OCI-LY3 (cell line): Measurements from ENCODE around the gene TMCO1.
"Not testable (repeated sequence)": the region's sequence is repeated elsewhere in the genome, so short reads cannot be mapped to it uniquely, and the experiment has no call there.

Experiments
- EZH2phosphoT487 ChIP-seq: fragments of 200-600 bp; shearing (Covaris generic); IDR thresholded peaks from 2 replicates; pipeline ENCODE4 v1.6.1; 2018; ENCODE audit warnings: antibody characterized with exemption, mixed run types, low read depth
- TF ChIP-seq, protein P1 (sequence below): fragments of 200-600, 300-600 bp; sonication (generic); IDR thresholded peaks from 2 replicates; pipeline ENCODE4 v1.5.1; 2014; ENCODE audit warnings: antibody characterized with exemption, low read length, low read depth

DNA sequence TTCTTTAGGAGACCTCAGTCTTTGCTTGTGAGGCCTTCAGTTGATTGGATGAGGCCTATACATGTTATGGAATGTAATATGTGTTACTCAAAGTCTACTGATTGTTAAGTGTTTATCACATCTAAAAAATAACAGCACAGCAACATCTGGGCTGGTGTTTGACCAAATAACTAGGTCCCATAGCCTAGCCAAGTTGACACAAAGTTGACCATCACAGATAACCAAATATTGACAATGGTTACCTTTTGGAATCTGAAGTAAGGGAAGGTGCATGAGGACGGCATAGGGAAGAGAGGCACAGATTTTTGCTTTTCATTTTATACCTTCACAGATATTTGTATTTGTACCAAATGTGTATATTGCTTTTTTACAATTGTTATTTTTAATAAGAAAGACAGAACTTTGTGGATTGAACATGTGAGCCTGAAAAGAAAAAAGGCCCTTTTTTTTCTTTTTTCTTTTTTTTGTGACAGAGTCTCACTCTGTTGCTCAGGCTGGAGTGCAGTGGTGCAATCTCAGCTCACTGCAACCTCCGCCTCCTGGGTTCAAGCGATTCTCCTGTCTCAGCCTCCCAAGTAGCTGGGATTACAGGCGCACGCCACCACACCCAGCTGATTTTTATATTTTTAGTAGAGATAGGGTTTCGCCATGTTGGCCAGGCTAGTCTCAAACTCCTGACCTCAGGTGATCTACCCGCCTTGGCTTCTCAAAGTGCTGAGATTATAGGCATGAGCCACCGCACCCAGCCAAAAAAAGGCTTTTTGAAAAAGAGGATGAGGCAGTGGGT lies 52.2 kb downstream of the TMCO1 start:
- TF ChIP-seq, protein P1, sequence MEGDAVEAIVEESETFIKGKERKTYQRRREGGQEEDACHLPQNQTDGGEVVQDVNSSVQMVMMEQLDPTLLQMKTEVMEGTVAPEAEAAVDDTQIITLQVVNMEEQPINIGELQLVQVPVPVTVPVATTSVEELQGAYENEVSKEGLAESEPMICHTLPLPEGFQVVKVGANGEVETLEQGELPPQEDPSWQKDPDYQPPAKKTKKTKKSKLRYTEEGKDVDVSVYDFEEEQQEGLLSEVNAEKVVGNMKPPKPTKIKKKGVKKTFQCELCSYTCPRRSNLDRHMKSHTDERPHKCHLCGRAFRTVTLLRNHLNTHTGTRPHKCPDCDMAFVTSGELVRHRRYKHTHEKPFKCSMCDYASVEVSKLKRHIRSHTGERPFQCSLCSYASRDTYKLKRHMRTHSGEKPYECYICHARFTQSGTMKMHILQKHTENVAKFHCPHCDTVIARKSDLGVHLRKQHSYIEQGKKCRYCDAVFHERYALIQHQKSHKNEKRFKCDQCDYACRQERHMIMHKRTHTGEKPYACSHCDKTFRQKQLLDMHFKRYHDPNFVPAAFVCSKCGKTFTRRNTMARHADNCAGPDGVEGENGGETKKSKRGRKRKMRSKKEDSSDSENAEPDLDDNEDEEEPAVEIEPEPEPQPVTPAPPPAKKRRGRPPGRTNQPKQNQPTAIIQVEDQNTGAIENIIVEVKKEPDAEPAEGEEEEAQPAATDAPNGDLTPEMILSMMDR = not testable (repeated sequence)
- TF ChIP-seq EZH2phosphoT487 = not testable (repeated sequence)
